Hepatocyte (in vitro differentiated cells): ENCODE data around the gene KAT2A. TPM values are rescaled to one million over a fixed set of nuclear protein-coding genes. Genes with fewer than 3 reads are reported as not detected.
A peak's percentile ranks its signal among the peaks of the same experiment; 100 is the strongest.

ENCODE experiments used
- DNase-seq: peaks from one replicate; pipeline ENCODE4 v3.0.0-alpha.2; 2016; ENCODE audit warnings: low spot score
- H2AFZ ChIP-seq: fragments of 200-600 bp; sonication (generic); 2 replicates; pipeline ENCODE4 v1.6.0; 2016; ENCODE audit warnings: antibody characterized with exemption, mild to moderate bottlenecking
- H3K27ac ChIP-seq: fragments of 200-600 bp; sonication (generic); 2 replicates; pipeline ENCODE4 v1.5.1; 2016; ENCODE audit warnings: mild to moderate bottlenecking
- H3K27me3 ChIP-seq: fragments of 200-600 bp; sonication (generic); 2 replicates; pipeline ENCODE4 v1.6.1; 2016
- H3K36me3 ChIP-seq: fragments of 200-600 bp; sonication (generic); replicated peaks from 2 replicates; pipeline ENCODE4 v1.5.1; 2016; ENCODE audit warnings: low read depth; ENCODE audit not compliant: insufficient read depth
- H3K4me1 ChIP-seq: fragments of 200-600 bp; sonication (generic); 2 replicates; pipeline ENCODE4 v1.5.1; 2016; ENCODE audit warnings: mild to moderate bottlenecking, moderate library complexity; ENCODE audit not compliant: insufficient read depth
- H3K4me2 ChIP-seq: fragments of 200-600 bp; sonication (generic); 2 replicates; pipeline ENCODE4 v1.6.0; 2016
- H3K4me3 ChIP-seq: fragments of 200-600 bp; sonication (generic); 2 replicates; pipeline ENCODE4 v1.5.1; 2016; ENCODE audit warnings: mild to moderate bottlenecking
- H3K79me2 ChIP-seq: fragments of 200-600 bp; sonication (generic); 2 replicates; pipeline ENCODE4 v1.6.0; 2017; ENCODE audit warnings: mild to moderate bottlenecking
- H3K9me2 ChIP-seq: fragments of 200-600 bp; sonication (generic); replicated peaks from 2 replicates; pipeline ENCODE4 v1.6.0; 2017; ENCODE audit warnings: mild to moderate bottlenecking; ENCODE audit not compliant: insufficient read depth
- H3K9me3 ChIP-seq: fragments of 200-600 bp; sonication (generic); 2 replicates; pipeline ENCODE4 v1.5.1; 2016; ENCODE audit warnings: low read depth, mild to moderate bottlenecking
- H4K20me1 ChIP-seq: fragments of 200-600 bp; sonication (generic); 2 replicates; pipeline ENCODE4 v1.6.0; 2016; ENCODE audit warnings: mild to moderate bottlenecking; ENCODE audit not compliant: insufficient read depth, poor library complexity, severe bottlenecking
- CTCF ChIP-seq: fragments of 200-600 bp; sonication (generic); IDR thresholded peaks from 2 replicates; pipeline ENCODE4 v1.5.1; 2016; ENCODE audit warnings: antibody characterized with exemption, mild to moderate bottlenecking; ENCODE audit not compliant: poor library complexity
- EZH2 ChIP-seq: fragments of 200-600 bp; sonication (generic); IDR thresholded peaks from 2 replicates; pipeline ENCODE4 v1.6.1; 2016; ENCODE audit warnings: antibody characterized with exemption, mild to moderate bottlenecking, borderline replicate concordance
- EZH2phosphoT487 ChIP-seq: fragments of 200-600 bp; sonication (generic); IDR thresholded peaks from one replicate; pipeline ENCODE4 v1.6.1; 2018; ENCODE audit warnings: antibody characterized with exemption, mild to moderate bottlenecking, low read depth, moderate library complexity; ENCODE audit not compliant: unreplicated experiment, severe bottlenecking
- WGBS: methylation state at CpG from one replicate; pipeline ENCODE4 v1.1.6; 2016; ENCODE audit warnings: low lambda C conversion rate; ENCODE audit errors: missing lambda C conversion rate; 5-methylcytosine and 5-hydroxymethylcytosine counted together
- polyA plus RNA-seq: library from polyadenylated mRNA; unstranded; fragments of >200 nt; fragmentation: Nextera tagmentation; extraction: Ambion mirVana; gene quantifications from 2 replicates; pipeline ENCODE4 v1.2.1, GENCODE V29; 2016
- total RNA-seq: library from RNA; depleted of rRNA; stranded (reverse); fragments of >200 nt; gene quantifications from 2 replicates; pipeline ENCODE4 v1.2.3, GENCODE V29; 2014

KAT2A gene
- total and polyA plus RNA-seq, 2 experiments from 2014 or later: 21.7 to 46.7 TPM

- no peak overlapping the region for H3K4me3 ChIP-seq
- 38% methylated on average over 44 of the region's 51 CpGs for WGBS
- no peaks in the 10 kb centered on the region for H4K20me1 ChIP-seq
- no peaks in the 10 kb centered on the region for H3K4me1 ChIP-seq
- H3K79me2 ChIP-seq: no peaks in the 10 kb centered on the region
- H3K27me3 ChIP-seq: no peaks in the 10 kb centered on the region
- no peaks in the 10 kb centered on the region for H3K36me3 ChIP-seq
- TF ChIP-seq CTCF (no peak), EZH2 (no peak), EZH2phosphoT487 (no peak)
- no peaks in the 10 kb centered on the region for H3K9me3 ChIP-seq
- H3K9me2 ChIP-seq: no peaks in the 10 kb centered on the region
- no peak overlapping the region for H2AFZ ChIP-seq
- no peak overlapping the region for H3K27ac ChIP-seq
- H3K4me2 ChIP-seq: peak overlapping the region; percentile 80
- peak; percentile 93 for DNase-seq
These were observed 13.3 kb downstream of the KAT2A start for GRCh38 chr17:42107597-42108576.

- 58% methylated on average over 6 of the region's 6 CpGs for WGBS
- no peak for TF ChIP-seq CTCF
- TF ChIP-seq EZH2phosphoT487: no peak
- no peak for TF ChIP-seq EZH2
- Histone ChIP-seq H3K4me1 (no peaks in the 10 kb centered on the region), H3K27me3 (no peaks in the 10 kb centered on the region), H3K4me3 (no peak overlapping the region), H3K4me2 (peak overlapping the region; percentile 80), H3K9me3 (no peaks in the 10 kb centered on the region), H3K9me2 (no peaks in the 10 kb centered on the region), H3K36me3 (no peaks in the 10 kb centered on the region), H3K79me2 (no peaks in the 10 kb centered on the region), H4K20me1 (no peaks in the 10 kb centered on the region), H3K27ac (no peak overlapping the region), H2AFZ (no peak overlapping the region)
- no peak for DNase-seq
These were observed 14.0 kb downstream of the KAT2A start for GRCh38 chr17:42107124-42107523.

GRCh38 chr17:42106009-42106408 lies 15.2 kb downstream of the KAT2A start:
- Histone ChIP-seq H3K4me3 (no peak overlapping the region), H3K79me2 (no peaks in the 10 kb centered on the region), H3K27me3 (no peaks in the 10 kb centered on the region), H3K9me2 (no peaks in the 10 kb centered on the region), H3K36me3 (no peaks in the 10 kb centered on the region), H3K9me3 (no peaks in the 10 kb centered on the region), H2AFZ (no peak overlapping the region), H3K4me1 (no peaks in the 10 kb centered on the region), H4K20me1 (no peaks in the 10 kb centered on the region), H3K27ac (no peak overlapping the region), H3K4me2 (no peak overlapping the region)
- no peak for DNase-seq
- no peak for TF ChIP-seq EZH2phosphoT487
- no peak for TF ChIP-seq CTCF
- no peak for TF ChIP-seq EZH2
- WGBS: 85% methylated on average over 2 of the region's 2 CpGs
